Measurements from ENCODE around the gene MTX1.
A peak's percentile ranks its signal among the peaks of the same experiment; 100 is the strongest.

MTX1 gene

DNA sequence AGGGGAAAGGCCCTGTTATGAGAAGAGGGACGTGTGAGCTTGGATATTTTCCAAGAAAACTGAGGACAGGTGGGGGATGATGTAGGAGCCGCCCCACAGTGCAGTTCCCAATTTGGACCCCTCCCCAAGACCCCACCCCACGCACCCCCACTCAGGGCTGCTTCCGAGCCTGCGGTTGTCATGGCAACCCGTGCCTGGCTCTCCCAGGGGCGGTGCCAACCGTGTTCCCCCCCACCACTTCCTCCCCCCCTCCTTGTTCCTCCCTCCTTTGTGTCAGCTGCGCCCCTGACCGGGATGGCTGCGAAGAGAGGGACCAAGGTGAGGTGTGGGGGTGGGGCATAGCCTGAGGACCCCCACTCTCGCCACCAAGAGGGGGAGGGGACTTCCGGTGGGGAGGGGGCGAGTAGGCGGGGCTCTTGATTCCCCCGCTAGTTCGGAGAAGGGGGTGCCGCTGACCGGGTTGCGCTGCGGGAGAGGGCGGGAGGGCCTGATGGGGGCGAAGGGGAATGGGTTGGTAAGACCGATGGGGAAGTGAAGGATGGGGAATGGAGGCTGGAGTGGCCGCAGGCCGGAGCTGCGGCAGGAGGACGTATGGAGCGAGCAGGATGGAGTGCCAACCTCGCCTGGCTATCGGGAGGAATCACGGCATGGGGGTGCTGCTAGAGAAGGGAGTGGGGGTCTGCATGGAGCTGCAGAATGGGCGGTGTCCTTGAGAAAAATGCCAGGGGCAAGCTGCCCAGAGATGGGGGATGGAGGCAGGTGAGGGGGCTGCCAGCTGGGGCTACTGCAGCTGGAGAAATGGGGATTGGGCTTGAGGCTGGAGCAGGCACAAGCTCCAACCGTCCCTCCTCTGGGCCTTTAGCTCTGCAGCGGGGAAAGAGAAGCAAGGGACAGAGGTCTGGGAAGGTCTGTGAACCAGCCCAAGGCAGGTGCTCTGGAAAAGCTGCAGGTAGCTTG is 33.9 kb upstream of the MTX1 start:
- Histone ChIP-seq H3K79me2 (ENCODE audit: insufficient read depth, low read length) (peaks cover 19% of the 10 kb centered on the region), H3K4me3 (ENCODE audit: low read length, poor library complexity, severe bottlenecking) (peak overlapping the region; percentile 86), H3K4me1 (ENCODE audit: insufficient read depth, low read length, poor library complexity, severe bottlenecking) (peaks cover 27% of the 10 kb centered on the region)

GRCh38 chr1:155175281-155175926 is 33.1 kb upstream of the MTX1 start:
- H3K79me2 ChIP-seq (ENCODE audit: insufficient read depth, low read length) = peaks cover 19% of the 10 kb centered on the region
- peaks cover 5% of the 10 kb centered on the region for H3F3A ChIP-seq (ENCODE audit: low read depth)
- H3K9ac ChIP-seq (ENCODE audit: low read depth, low read length, poor library complexity, severe bottlenecking) = peak overlapping the region; percentile 94
- TF ChIP-seq CTCF (conservative IDR thresholded peaks at IDR 0.05; ENCODE audit: low read length) = no peak
- TF ChIP-seq EZH2phosphoT487 (IDR thresholded peaks at IDR 0.05; ENCODE audit: borderline replicate concordance) = no peak
- H3K9me2 ChIP-seq (replicated peaks; ENCODE audit: low read depth, low read length) = no peaks in the 10 kb centered on the region
- no peak overlapping the region for H2AFZ ChIP-seq (ENCODE audit: low read length)
- peak overlapping the region; percentile 92 for H3K4me2 ChIP-seq (ENCODE audit: low read depth, low read length, poor library complexity, severe bottlenecking)
- H3K9me3 ChIP-seq (ENCODE audit: insufficient read depth, low read depth, low read length) = no peaks in the 10 kb centered on the region
- no peaks in the 10 kb centered on the region for H3K27me3 ChIP-seq (ENCODE audit: insufficient read depth, low read length, poor library complexity, severe bottlenecking)
- H3K4me3 ChIP-seq (ENCODE audit: low read length, poor library complexity, severe bottlenecking) = no peak overlapping the region
- H3K4me1 ChIP-seq (ENCODE audit: insufficient read depth, low read length, poor library complexity, severe bottlenecking) = peaks cover 27% of the 10 kb centered on the region
- no peaks in the 10 kb centered on the region for H4K20me1 ChIP-seq (ENCODE audit: insufficient read depth, low read length, poor library complexity, severe bottlenecking)
- no peaks in the 10 kb centered on the region for H3K36me3 ChIP-seq (ENCODE audit: insufficient read depth, low read length)

More for the DNA sequence above, 33.9 kb upstream of the MTX1 start:
- Histone ChIP-seq H3K36me3 (ENCODE audit: insufficient read depth, low read length) (no peaks in the 10 kb centered on the region), H3F3A (ENCODE audit: low read depth) (peaks cover 5% of the 10 kb centered on the region), H4K20me1 (ENCODE audit: insufficient read depth, low read length, poor library complexity, severe bottlenecking) (no peaks in the 10 kb centered on the region), H3K27me3 (ENCODE audit: insufficient read depth, low read length, poor library complexity, severe bottlenecking) (no peaks in the 10 kb centered on the region), H2AFZ (ENCODE audit: low read length) (peak overlapping the region; percentile 98), H3K9me3 (ENCODE audit: insufficient read depth, low read depth, low read length) (no peaks in the 10 kb centered on the region), H3K9me2 (replicated peaks; ENCODE audit: low read depth, low read length) (no peaks in the 10 kb centered on the region), H3K9ac (ENCODE audit: low read depth, low read length, poor library complexity, severe bottlenecking) (peak overlapping the region; percentile 94), H3K4me2 (ENCODE audit: low read depth, low read length, poor library complexity, severe bottlenecking) (peak overlapping the region; percentile 92)
- TF ChIP-seq CTCF (conservative IDR thresholded peaks at IDR 0.05; ENCODE audit: low read length) (no peak), EZH2phosphoT487 (IDR thresholded peaks at IDR 0.05; ENCODE audit: borderline replicate concordance) (no peak)

- H3K9ac ChIP-seq (ENCODE audit: low read depth, low read length, poor library complexity, severe bottlenecking) = peak overlapping the region; percentile 12
- no peaks in the 10 kb centered on the region for H3K9me2 ChIP-seq (replicated peaks; ENCODE audit: low read depth, low read length)
- H3K4me2 ChIP-seq (ENCODE audit: low read depth, low read length, poor library complexity, severe bottlenecking) = peak overlapping the region; percentile 92
- no peaks in the 10 kb centered on the region for H3K27me3 ChIP-seq (ENCODE audit: insufficient read depth, low read length, poor library complexity, severe bottlenecking)
- peaks cover 27% of the 10 kb centered on the region for H3K4me1 ChIP-seq (ENCODE audit: insufficient read depth, low read length, poor library complexity, severe bottlenecking)
- H3K4me3 ChIP-seq (ENCODE audit: low read length, poor library complexity, severe bottlenecking) = peak overlapping the region; percentile 8
- peaks cover 5% of the 10 kb centered on the region for H3F3A ChIP-seq (ENCODE audit: low read depth)
- no peaks in the 10 kb centered on the region for H3K36me3 ChIP-seq (ENCODE audit: insufficient read depth, low read length)
- peak; percentile 34 for TF ChIP-seq CTCF (conservative IDR thresholded peaks at IDR 0.05; ENCODE audit: low read length)
- TF ChIP-seq EZH2phosphoT487 (IDR thresholded peaks at IDR 0.05; ENCODE audit: borderline replicate concordance) = no peak
- no peak overlapping the region for H2AFZ ChIP-seq (ENCODE audit: low read length)
- no peaks in the 10 kb centered on the region for H4K20me1 ChIP-seq (ENCODE audit: insufficient read depth, low read length, poor library complexity, severe bottlenecking)
- H3K9me3 ChIP-seq (ENCODE audit: insufficient read depth, low read depth, low read length) = no peaks in the 10 kb centered on the region
- H3K79me2 ChIP-seq (ENCODE audit: insufficient read depth, low read length) = peaks cover 17% of the 10 kb centered on the region
Observed at GRCh38 chr1:155175927-155176371, 32.5 kb upstream of the MTX1 start.
